NCI-H460 (cell line): Measurements from ENCODE around the gene RSL1D1. TPM values are rescaled to one million over a fixed set of nuclear protein-coding genes. Genes with fewer than 3 reads are reported as not detected.

ENCODE experiments used
- total RNA-seq: library from RNA; depleted of rRNA; stranded (reverse); fragments of >200 nt; shearing (Covaris generic); gene quantifications from 2 replicates; pipeline ENCODE4 v1.2.3, GENCODE V29; 2014; rRNA removed

The RSL1D1 gene
- total RNA-seq, 1 experiment from 2014 or later = 524 TPM

Other genes starting within 250 kb of the RSL1D1 start
- 2.0 and 2.3 TPM in 2 replicates for gene SNN, start 183.1 kb downstream of the RSL1D1 start, total RNA-seq
- 30.2 and 32.9 TPM in 2 replicates for gene TXNDC11, start 108.7 kb downstream of the RSL1D1 start, total RNA-seq
- gene ZC3H7A, start 54.3 kb downstream of the RSL1D1 start, total RNA-seq = 19.1 and 20.5 TPM in 2 replicates
- gene GSPT1, start 64.4 kb upstream of the RSL1D1 start, total RNA-seq = 114 and 120 TPM in 2 replicates
- gene NPIPB2, start 90.5 kb upstream of the RSL1D1 start, total RNA-seq = 5.5 and 8.1 TPM in 2 replicates
- not detected in 2 replicates for gene TNFRSF17, start 113.7 kb upstream of the RSL1D1 start, total RNA-seq
- gene SNX29, start 125.2 kb upstream of the RSL1D1 start, total RNA-seq = 3.8 and 4.5 TPM in 2 replicates